Measurements from ENCODE around the gene DCLK1.

- TF ChIP-seq CTCF (IDR thresholded peaks at IDR 0.05) = no peak
- no peak for TF ChIP-seq POLR2A (IDR thresholded peaks at IDR 0.05)
These were observed 339.2 kb downstream of the DCLK1 start for GRCh38 chr13:35792021-35792420.

Measured in tibial nerve (tissue), 3 donors.